HG02981 (cell line): ENCODE data around the gene PSMA5.
"Not testable (repeated sequence)": the region's sequence is repeated elsewhere in the genome, so short reads cannot be mapped to it uniquely, and the experiment has no call there.

Source experiments
- ATAC-seq: cut with Tn5 transposase; IDR thresholded peaks from one replicate; pipeline ENCODE4 v1.9.1; 2021; ENCODE audit warnings: mild to moderate bottlenecking, moderate library complexity; ENCODE audit not compliant: unreplicated experiment

The PSMA5 gene

DNA sequence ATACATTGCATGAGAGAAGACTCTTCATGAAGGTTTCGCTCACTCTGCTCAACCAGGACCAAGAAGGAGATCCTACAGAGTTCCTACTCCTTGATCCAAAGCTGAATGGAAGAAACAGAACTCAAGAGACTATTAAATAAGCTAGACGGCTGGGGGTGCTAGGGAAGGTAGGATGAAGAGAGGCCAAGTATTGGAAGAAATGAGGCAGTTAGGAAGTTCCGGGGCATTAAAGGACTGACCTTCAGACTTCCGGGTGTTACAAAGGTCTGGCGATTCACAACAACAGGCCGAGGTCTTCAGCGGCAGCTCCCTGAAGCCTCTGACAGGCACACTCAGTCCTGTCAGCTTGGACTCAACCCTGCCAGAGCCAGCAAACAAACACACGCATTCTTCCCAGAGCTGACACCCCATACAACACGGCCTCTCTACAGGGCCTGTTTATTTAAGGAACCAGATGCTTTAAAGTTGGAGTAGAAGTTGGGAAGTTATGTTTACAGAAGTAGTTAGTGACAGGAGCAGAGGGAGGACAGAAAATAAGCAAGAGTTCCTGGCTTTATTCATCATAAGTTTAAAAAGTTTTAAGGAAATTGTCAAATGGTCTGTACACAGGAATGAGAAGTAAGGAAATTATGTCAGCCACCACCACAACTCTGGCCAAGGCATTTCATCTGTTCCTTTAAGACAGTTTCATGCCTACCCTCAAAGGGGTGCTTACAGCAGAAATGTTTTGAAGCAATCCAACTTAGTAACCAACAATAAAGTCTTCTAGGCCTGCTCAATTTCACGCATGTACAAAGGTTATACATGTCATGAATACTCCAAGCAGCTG, 33.2 kb downstream of the PSMA5 start:
- ATAC-seq, result no peak

DNA sequence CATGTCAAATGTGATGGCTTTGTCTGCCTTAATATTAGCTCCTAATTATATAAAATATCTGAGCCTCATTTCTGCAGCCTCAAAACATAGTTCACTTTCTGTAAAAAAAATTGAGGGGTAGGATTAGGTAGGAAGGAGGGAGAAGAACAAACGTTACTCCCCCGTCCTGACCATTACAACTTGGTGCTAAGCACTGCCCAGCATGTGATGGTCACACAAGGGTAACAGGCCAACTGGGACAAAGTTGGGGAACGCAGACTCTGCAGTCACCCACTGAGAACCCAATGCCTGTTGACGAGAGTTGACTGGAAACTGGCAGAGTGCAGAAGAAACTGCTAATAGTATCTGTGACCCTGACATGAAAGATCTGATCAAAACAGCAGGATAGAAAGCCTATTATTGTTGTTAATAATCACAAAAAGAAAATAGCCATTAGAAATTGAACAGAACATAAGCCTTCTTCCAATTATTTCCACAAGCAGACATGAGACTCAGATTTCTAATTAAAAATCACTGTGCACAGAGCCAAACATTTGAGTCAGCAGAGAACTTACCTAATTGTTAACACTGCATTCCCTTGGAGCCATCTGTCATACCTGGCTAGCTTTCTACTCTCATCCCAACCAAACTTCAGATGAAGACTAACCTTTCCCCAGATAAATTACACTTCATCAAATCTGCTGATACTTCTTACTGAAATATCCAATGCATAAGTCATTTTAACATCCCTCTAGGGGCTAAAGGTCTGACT, 34.0 kb downstream of the PSMA5 start:
- ATAC-seq, result peak; percentile 15

DNA sequence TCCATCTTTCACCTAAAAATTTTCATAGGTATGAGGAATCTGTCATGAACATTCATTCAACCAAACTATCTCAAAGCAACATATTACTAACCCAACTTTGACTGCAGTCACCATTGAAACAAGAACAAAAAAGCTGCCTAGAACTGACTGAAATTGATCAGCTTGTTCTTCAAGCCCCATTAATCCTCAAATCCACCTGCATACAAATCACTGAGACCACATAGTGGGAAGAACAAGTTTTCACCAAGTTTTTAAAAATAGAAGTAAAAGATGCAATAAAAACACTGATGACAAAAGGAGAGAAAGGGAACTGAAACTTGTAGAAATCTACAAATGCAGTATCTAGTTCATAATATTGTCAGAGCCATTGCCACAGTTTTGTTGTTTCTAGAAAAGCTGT, 34.6 kb downstream of the PSMA5 start:
- peak; percentile 69 for ATAC-seq

DNA sequence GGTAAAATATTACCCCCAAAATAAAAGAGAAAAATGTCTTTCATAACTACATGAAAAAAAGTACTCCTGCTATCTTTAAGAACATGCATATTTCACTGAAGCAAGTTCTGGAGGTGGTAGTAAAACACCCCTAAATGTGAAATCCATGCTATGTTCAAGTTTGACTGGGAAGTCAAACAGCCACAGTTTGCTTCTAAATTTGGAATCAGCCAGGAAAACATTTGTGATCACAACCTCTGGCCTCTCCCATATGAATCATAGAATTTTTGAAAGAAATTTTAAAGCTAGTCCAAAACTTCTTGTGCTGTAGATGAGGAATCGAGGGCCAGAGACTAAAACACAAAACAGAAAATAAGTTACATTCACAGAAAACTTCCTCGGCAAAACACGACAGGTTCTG, 35.1 kb downstream of the PSMA5 start:
- no peak for ATAC-seq

DNA sequence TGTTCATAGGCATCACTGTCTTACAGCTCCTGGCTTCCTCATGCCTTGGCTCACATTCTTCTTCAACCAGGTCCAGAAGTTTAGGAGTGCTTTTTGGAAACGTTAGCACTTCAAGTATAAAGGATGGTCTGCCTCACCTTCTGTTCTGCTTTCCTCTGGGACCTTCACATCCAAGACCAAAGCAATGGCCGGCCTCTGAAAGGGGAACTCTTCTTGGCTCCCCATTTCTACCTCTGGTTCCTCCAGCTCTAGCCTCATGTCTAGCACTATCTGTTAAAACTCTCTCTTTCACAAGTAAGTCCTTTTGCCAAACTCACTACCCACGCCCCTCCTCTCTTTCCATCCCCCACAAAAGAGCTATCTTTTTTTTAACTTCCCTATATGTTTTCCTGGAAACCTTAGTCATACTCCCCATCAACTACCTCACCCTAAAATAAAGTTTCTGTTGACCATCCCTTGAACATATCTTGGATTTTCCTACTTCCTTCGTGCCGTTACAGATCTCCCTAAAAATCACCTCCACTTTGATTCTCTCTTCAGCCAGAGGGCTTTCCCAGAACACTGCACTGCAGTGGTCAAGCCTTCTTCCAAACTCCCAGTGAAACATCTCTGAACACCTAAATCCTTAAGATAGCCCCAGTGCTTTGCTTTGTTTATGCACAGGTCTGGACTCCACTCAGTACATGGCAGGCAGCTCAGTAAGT, 36.5 kb downstream of the PSMA5 start:
- no peak for ATAC-seq

DNA sequence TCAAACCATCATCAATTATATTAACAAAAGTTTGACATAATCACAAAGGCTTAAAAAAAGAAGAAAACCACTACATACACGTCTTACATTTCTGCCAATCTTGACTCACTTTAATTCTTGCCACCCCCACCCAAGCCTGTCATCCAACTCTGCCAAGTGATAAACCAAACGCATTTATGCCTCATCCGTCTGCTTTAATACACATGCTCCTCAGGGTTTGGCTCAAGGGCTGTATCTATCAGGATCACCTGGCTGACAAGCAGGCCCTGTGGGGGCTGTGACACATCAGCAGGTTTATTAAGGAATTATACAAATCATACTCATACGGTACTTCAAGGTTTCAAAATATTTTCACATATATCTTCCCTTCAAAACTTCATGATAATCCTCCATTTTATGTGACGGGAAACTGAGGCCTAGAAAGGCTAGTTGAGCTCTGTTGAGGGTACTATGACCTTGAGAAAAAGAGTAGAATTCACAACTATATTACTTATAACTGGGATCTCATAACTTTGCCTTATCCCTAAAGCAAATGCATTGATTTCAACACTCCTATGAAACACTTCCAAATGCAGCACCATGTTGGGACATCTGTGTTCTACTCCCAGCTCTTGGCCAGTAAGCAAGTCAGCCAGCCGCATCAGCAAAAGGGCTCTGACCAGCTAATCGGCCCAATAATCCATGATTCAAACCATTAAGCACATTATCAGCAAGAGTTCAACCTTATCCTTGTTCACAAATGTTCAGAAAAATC, 37.2 kb downstream of the PSMA5 start:
- ATAC-seq, result no peak

DNA sequence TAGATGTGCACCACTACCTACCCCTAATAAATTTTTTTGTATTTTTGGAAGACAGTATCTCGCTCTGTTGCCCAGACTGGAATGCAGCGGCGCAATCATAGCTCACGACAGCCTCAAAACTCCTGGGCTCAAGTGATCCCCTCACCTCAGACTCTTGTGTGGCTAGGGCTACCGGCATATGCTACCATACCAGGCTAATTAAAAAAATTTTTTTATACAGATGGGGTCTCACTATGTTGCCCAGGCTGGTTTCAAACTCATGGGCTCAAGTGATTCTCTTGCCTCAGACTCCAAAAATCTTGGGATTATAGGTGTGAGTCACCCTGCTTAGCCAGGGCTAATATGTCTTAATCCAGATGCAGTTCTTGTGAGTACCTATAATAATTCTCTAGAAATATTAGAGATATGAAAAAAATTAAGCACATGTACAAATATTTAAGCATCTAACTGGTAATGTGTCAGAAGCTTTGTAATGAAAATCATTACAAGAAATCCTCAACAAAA, 38.0 kb downstream of the PSMA5 start:
- ATAC-seq, result no peak

DNA sequence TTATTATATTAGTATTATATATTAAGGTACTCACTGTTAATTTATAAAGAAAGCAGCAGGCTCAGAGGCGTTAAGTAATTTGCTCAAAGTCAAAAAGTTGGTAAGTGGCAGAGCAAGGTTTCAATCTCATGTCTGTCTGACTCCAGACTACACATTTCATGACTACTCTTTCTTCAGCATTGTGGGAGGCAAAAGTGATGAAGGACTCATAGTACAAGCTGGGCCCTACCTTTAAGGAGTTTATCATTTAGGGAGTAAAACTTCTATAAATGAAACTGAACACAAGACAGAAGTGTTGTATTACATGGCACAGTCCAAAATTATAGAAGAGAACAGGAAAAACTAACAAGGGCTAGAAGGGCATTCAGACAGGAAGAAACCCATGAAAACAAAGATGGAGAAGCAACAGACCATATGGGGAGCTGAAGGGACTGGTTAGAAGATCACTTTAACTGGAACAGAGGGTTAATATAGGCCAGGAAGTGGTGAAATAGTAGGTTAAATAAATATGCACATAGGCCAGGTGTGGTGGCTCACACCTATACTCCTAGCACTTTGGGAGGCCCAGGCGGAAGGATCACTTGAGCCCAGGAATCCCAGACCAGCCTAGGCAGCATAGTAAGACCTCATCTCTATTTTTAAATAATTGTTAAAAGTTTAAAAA, 40.1 kb downstream of the PSMA5 start:
- no peak for ATAC-seq

DNA sequence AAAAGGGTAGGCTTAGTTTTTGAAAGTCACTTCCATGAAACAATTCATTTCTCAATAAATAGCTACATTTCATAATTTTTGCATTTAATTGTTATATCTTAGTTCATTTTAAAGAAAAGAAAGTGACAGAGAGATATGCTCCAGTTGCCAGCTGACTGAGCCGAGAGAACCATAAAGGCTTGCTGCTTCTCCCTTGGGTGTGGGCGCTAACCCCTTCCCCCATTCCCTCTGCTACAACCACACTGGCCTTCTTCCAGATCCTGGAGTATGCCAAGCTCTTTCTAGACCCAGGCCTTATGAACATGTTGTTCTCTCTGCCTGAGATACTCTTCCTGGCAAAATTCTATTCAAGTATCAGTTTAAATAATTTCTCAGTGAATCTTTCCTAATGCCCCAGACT, 40.8 kb downstream of the PSMA5 start:
- no peak for ATAC-seq

DNA sequence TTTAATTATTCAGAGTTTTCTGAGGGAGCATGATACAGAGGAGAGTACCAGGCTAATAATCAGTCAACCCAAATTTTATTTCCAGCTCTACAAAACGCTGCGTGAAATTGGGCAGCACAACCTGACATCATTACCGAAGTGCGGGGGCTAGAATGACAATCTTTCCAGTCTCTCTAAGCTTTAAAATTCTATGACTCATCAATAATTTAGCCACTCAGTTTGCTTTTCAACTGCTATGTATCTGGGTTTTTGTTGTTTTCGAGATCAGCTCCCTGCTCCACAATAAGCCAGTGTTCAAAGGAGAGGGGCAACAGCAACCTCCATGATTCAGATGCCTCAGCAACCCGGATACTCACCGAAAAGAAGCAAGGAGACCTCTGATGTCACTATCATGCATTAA, 42.4 kb downstream of the PSMA5 start:
- ATAC-seq, result no peak

DNA sequence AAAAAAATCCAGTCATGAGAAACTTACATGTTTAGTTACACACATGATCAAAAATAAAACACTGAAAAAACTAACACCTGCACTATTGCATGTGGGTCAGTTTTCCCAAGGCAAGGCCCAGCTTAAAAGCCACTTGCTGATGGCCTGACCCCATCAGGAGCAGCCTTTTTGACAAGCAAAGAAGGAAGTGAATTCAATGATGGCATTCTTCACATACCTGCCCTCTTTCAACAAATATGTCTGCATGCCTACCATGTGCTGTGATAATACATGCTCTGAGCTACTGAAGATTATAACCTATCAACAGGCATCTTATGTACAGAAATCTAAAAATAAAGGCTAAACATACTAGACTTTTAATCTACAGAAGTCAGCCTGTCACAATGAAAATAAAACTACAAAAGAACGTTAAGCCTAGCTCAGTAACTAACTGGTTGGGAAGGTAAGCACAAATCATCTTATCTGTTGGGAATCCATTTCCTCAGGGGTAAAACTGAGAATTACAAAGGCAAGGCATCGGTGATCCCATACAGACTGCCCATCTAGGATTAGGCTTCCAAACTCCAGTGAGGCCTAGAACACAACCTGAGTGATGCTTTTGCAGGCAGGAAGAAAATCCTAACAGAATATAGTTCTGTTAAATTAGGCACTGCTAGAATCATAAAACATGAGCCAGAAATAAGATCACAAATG, 43.0 kb downstream of the PSMA5 start:
- no peak for ATAC-seq

DNA sequence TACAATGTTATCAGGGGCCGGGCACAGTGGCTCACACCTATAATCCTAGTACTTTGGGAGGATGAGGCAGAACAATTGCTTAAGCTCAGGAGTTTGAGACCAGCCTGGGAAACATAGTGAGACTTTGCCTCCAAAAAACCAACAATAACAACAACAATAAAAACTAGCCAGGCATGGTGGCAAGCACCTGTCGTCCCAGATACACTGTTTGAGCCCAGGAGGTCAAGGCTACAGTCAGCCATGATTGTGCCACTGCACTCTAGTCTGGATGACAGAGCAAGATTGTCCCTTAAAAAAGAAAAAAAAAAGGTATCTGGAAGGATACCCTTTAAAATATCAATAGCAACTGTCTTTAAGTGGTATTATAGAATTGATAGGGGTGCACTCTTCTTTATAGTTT, 44.7 kb downstream of the PSMA5 start:
- ATAC-seq, result no peak

DNA sequence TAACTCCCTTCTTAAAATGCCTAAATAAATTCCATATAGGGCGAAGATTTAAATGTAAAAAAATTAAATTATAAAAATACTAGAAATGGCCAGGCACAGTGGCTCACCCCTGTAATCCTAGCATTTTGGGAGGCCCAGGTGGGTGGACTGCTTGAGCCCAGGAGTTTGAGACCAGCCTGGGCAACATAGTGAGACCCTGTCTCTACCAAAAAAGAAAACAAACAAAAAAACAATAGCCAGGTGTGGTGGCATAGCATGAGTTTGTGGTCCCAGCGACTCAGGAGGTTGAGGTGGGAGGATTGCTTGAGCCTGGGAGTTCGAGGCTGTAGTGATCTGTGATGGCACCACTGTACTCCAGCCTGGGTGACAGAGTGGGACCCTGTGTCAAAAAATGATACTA, 46.3 kb downstream of the PSMA5 start:
- ATAC-seq, result no peak

DNA sequence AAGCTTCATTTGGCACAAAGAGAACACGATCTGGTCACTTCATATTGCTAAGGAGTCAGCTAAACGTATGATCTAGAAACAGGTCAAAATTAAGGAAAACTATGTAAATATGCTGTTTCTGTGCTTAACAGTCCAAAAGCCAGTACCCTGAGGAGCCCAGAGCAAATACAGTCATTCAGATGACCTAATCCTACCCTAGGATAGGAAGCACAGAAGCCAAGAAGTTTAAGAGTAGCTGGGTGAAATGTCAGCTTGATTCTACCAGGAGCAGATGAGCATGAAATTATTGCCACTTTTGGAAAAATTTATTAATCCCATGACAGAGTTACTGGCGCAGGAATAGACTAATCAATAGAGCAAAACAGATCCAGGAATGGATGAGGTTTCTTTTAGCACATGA, 46.8 kb downstream of the PSMA5 start:
- ATAC-seq, result no peak

DNA sequence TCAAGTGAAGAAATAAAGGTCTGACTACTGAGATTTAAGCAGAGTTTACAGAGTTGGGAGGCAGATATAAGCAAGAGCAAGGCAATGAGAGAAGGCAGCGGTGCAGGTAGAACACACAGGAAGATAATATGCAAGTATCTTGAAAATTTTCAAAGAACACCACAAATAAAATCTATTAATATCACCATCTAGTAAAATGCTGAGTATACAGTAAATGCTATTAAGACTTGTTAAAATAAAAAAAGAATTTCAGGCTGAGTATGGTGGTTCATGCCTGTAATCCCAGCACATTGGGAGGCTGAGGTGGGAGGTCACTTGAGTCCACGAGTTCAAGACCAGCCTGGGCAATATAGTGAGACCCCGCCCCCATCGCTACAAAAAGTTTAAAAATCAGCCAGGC, 48.5 kb downstream of the PSMA5 start:
- ATAC-seq, result no peak

DNA sequence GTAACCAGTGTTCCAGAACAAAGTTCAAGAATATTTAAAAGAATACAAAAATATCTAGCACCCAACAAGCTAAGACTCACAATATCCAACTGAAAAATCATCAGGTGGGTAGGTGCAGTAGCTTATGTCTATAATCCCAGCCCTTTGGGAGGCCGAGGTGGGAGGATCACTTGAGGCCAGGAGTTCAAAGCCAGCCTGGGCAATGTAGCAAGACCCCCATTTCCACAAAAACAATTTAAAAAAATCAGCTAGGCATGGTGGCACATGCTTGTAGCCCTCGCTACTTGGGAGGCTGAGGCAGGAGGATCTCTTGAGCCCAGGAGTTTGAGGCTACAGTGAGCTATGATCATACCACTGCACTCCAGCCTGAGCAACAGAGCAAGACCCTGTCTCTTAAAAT, 52.6 kb downstream of the PSMA5 start:
- ATAC-seq, result not testable (repeated sequence)

DNA sequence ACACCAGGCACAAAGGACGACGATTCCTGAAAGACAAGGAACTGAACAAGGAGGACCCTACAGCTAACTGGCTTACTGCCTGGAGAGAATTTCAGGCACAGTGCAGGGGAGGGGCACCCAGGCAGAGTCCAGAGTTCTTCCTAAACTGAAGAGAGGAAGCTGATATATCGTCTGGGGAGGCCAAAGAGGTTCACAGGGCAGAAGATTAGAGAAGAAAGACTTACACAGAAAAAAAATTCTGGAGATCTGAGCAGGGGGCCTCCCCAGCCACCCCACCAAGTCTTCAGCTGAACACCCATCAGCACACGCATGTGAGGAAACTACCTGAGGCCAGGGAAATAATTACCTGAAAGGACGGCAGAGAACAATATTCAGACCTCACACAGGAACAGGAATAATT, 53.1 kb downstream of the PSMA5 start:
- ATAC-seq, result no peak

DNA sequence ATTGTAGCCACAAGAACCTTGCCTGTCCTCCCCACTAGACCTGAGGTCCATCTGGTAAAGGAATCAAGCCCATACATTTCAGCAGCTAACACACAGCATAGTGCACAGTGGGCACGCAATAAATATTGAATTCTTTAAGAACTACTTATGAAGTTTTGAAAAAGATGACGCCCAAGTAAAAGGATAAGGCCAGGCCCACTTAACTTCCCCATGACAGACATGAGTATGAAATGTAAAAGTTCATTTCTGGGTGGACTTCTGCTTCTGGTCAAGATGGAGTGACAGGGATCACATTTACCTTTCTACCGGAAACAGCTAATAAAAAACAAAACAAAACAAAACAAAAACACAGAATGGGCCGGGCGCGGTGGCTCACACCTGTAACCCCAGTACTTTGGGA, 54.0 kb downstream of the PSMA5 start:
- no peak for ATAC-seq

DNA sequence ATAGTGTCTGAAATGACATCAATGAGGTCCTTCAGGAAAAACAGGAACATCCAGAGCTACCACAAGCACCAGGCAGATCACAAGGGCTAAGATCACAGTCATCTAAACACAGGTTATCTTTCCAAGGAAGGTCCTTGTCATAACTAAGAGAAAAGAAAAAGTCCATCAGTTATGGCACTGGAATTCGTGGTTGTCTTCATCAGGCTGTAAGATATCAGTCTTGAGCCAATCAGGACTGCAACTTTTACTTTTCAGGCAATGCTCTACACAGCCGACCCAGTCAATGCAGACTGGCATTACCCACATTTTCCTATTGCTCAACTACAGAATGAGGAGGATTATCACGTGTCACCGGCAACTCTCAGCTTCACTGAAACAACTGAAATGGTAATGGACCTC, 54.9 kb downstream of the PSMA5 start:
- ATAC-seq, result no peak
